Measurements from ENCODE around the gene FBXO8. TPM values are rescaled to one million over a fixed set of nuclear protein-coding genes. Genes with fewer than 3 reads are reported as not detected.

Gene FBXO8
- total RNA-seq, 3 donors from 2014 or later: 25.1 to 41.2 (median 35.4) TPM

- intact Hi-C loops (cut with DNase I, micrococcal nuclease): no loop called here
- H3K4me3 ChIP-seq: no peak overlapping the region
- H3K4me1 ChIP-seq (ENCODE audit: low read depth): peaks cover 13% of the 10 kb centered on the region
- ATAC-seq (no peak), DNase-seq (no peak)
- H3K9me3 ChIP-seq: no peaks in the 10 kb centered on the region
- no peaks in the 10 kb centered on the region for H3K36me3 ChIP-seq (ENCODE audit: low read depth)
- no peak for TF ChIP-seq CTCF (IDR thresholded peaks at IDR 0.05)
These were observed 1.6 kb downstream of the FBXO8 start for GRCh38 chr4:174281901-174282300.

- ATAC-seq: no peak
- TF ChIP-seq CTCF (IDR thresholded peaks at IDR 0.05): no peak
- no peak for DNase-seq
- H3K9me3 ChIP-seq: no peaks in the 10 kb centered on the region
- peaks cover 14% of the 10 kb centered on the region for H3K4me1 ChIP-seq (ENCODE audit: low read depth)
- no peak overlapping the region for H3K4me3 ChIP-seq
- intact Hi-C loops (cut with DNase I, micrococcal nuclease): no loop called here
- H3K36me3 ChIP-seq (ENCODE audit: low read depth): no peaks in the 10 kb centered on the region
These were observed 2.2 kb downstream of the FBXO8 start for GRCh38 chr4:174281182-174281737.

GRCh38 chr4:174279433-174280155 is 3.9 kb downstream of the FBXO8 start:
- DNase-seq (no peak), ATAC-seq (no peak)
- no peaks in the 10 kb centered on the region for H3K9me3 ChIP-seq
- peaks cover 7% of the 10 kb centered on the region for H3K4me1 ChIP-seq (ENCODE audit: low read depth)
- intact Hi-C loops (cut with DNase I, micrococcal nuclease): no loop called here
- no peaks in the 10 kb centered on the region for H3K36me3 ChIP-seq (ENCODE audit: low read depth)
- TF ChIP-seq CTCF (IDR thresholded peaks at IDR 0.05): no peak
- no peak overlapping the region for H3K4me3 ChIP-seq

- ATAC-seq: no peak
- no peaks in the 10 kb centered on the region for H3K9me3 ChIP-seq
- no peak for TF ChIP-seq CTCF (IDR thresholded peaks at IDR 0.05)
- DNase-seq: no peak
- peaks cover 7% of the 10 kb centered on the region for H3K4me1 ChIP-seq (ENCODE audit: low read depth)
- no peaks in the 10 kb centered on the region for H3K36me3 ChIP-seq (ENCODE audit: low read depth)
- no peak overlapping the region for H3K4me3 ChIP-seq
- intact Hi-C loops (cut with DNase I, micrococcal nuclease): no loop called here
These were observed 5.0 kb downstream of the FBXO8 start for GRCh38 chr4:174278467-174278866.

- Histone ChIP-seq H3K36me3 (ENCODE audit: low read depth) (no peaks in the 10 kb centered on the region), H3K9me3 (no peaks in the 10 kb centered on the region), H3K4me3 (no peak overlapping the region), H3K4me1 (ENCODE audit: low read depth) (peaks cover 7% of the 10 kb centered on the region)
- intact Hi-C loops (cut with DNase I, micrococcal nuclease): no loop called here
- DNase-seq (no peak), ATAC-seq (no peak)
- no peak for TF ChIP-seq CTCF (IDR thresholded peaks at IDR 0.05)
These were observed 6.0 kb downstream of the FBXO8 start for GRCh38 chr4:174277433-174277832.
